Measurements from ENCODE around the gene CCR1. TPM values are rescaled to one million over a fixed set of nuclear protein-coding genes. Genes with fewer than 3 reads are reported as not detected.

CCR1 gene
- total RNA-seq (2022; extraction: Qiagen RNA extraction): not detected in 5 replicates

GRCh38 chr3:46208167-46208704, at the start of gene CCR1:
Gene CCR1 (minus strand): TSS chr3:46208313. CDS start chr3:46204313, 4,000 bp downstream.

GRCh38 chr3:46242120-46242519, 34.0 kb upstream of the CCR1 start, which contains the start of gene CCR3:
Gene CCR3 (plus strand): TSS chr3:46242460. CDS start chr3:46265159, 22,699 bp downstream.

Other genes with a start within 250 kb of the CCR1 start
- gene FYCO1, start 212.5 kb downstream of the CCR1 start, total RNA-seq (2022; extraction: Qiagen RNA extraction): 4.5 to 6.8 TPM (median 4.7 TPM) in 5 replicates
- gene XCR1, start 180.8 kb downstream of the CCR1 start, total RNA-seq (2022; extraction: Qiagen RNA extraction): not detected in 5 replicates
- not detected in 5 replicates for gene CCR3, start 34.1 kb upstream of the CCR1 start, total RNA-seq (2022; extraction: Qiagen RNA extraction)
- gene CCR2, start 145.8 kb upstream of the CCR1 start, total RNA-seq (2022; extraction: Qiagen RNA extraction): not detected in 5 replicates
- not detected in 5 replicates for gene CCR5, start 162.6 kb upstream of the CCR1 start, total RNA-seq (2022; extraction: Qiagen RNA extraction)
- 0.07 to 0.10 TPM (median 0.09 TPM) in 3 of 5 replicates, not detected in the others for gene CCRL2, start 198.9 kb upstream of the CCR1 start, total RNA-seq (2022; extraction: Qiagen RNA extraction)

All from A549 treated with Hydrocortisone at 1 μM for 4 hours (cell line).